HCT116 (cell line): ENCODE measurements around the gene IGFL3.

Source experiments
- CEBPB ChIP-seq: IDR thresholded peaks from 2 replicates; pipeline ENCODE4 v1.6.1; 2012; ENCODE audit warnings: low read depth
- ELF1 ChIP-seq: IDR thresholded peaks from 2 replicates; pipeline ENCODE4 v1.6.1; 2012; ENCODE audit warnings: low read depth, borderline replicate concordance
- SIN3A ChIP-seq: IDR thresholded peaks from 2 replicates; pipeline ENCODE4 v1.6.1; 2012; ENCODE audit warnings: low read depth
- TF ChIP-seq, protein P1 (sequence below): IDR thresholded peaks from 2 replicates; pipeline ENCODE4 v1.6.1; 2011; ENCODE audit warnings: mild to moderate bottlenecking, low read length, moderate library complexity; ENCODE audit not compliant: insufficient replicate concordance; ENCODE audit errors: extremely low read depth

GRCh38 chr19:46147166-46147740, 22.8 kb upstream of the IGFL3 start:
- TF ChIP-seq SIN3A (no peak), ELF1 (no peak), CEBPB (no peak)
- TF ChIP-seq, protein P1, sequence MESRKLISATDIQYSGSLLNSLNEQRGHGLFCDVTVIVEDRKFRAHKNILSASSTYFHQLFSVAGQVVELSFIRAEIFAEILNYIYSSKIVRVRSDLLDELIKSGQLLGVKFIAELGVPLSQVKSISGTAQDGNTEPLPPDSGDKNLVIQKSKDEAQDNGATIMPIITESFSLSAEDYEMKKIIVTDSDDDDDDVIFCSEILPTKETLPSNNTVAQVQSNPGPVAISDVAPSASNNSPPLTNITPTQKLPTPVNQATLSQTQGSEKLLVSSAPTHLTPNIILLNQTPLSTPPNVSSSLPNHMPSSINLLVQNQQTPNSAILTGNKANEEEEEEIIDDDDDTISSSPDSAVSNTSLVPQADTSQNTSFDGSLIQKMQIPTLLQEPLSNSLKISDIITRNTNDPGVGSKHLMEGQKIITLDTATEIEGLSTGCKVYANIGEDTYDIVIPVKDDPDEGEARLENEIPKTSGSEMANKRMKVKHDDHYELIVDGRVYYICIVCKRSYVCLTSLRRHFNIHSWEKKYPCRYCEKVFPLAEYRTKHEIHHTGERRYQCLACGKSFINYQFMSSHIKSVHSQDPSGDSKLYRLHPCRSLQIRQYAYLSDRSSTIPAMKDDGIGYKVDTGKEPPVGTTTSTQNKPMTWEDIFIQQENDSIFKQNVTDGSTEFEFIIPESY: no peak
